Measurements from ENCODE around the gene UVRAG.

UVRAG gene

DNA sequence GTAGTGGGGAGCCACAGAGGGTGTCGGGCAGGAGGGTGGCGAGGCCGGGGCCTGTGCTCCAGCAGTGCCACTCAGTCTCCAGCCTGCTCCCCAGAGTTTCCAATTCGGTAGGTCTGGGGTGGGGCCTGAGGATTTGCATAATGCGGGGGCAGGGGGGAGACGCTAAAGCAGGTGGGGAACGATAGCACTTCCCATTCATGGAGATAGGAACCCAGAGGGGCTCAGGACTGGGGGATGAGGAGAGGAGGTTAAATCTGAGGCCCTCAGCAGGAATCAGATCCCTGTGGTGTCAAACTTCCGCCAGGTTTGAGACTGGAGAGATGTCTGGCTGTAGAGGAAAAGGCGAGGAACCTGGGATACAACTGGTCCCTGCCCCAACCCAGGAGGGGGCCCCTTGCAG, 361.5 kb downstream of the UVRAG start:
- no peak for DNase-seq (ENCODE audit: insufficient read length, low spot score)
- FAIRE-seq: no peak
- TF ChIP-seq POLR2A (IDR thresholded peaks at IDR 0.05; ENCODE audit: low read depth, low read length): no peak

- TF ChIP-seq POLR2A (IDR thresholded peaks at IDR 0.05; ENCODE audit: low read depth, low read length): no peak
- FAIRE-seq: no peak
These were observed 362.3 kb downstream of the UVRAG start for GRCh38 chr11:76177250-76177686.

GRCh38 chr11:76179147-76179546, 364.1 kb downstream of the UVRAG start:
- no peak for TF ChIP-seq POLR2A (IDR thresholded peaks at IDR 0.05; ENCODE audit: low read depth, low read length)
- no peak for FAIRE-seq
- no peak for DNase-seq (ENCODE audit: insufficient read length, low spot score)

More at GRCh38 chr11:76177250-76177686, 362.3 kb downstream of the UVRAG start:
- no peak for DNase-seq (ENCODE audit: insufficient read length, low spot score)

DNA sequence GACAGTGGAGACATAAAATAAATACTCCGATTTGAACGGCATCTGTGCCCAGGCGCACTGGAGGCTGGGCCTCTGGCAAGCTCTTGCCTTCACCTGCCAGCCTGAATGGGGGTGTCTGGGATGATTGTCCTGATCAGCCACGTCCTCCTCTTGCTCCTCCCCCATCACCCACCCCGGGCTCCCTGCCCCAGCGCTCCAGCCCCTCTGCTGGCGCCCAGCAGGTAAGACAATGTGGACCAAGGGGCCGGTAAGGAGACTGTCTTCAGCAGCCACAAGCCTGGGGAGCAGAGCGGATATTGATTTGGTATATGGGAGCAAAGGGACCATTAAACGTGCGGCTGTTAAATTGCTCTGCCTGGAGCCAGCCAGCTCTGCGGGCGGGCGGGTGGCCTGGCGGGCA, 366.4 kb downstream of the UVRAG start:
- DNase-seq (ENCODE audit: insufficient read length, low spot score): no peak
- TF ChIP-seq POLR2A (IDR thresholded peaks at IDR 0.05; ENCODE audit: low read depth, low read length): no peak
- FAIRE-seq: no peak

GRCh38 chr11:76184551-76184993, 369.6 kb downstream of the UVRAG start:
- no peak for FAIRE-seq
- no peak for TF ChIP-seq POLR2A (IDR thresholded peaks at IDR 0.05; ENCODE audit: low read depth, low read length)

GRCh38 chr11:76185511-76185910, 370.5 kb downstream of the UVRAG start:
- no peak for FAIRE-seq
- TF ChIP-seq POLR2A (IDR thresholded peaks at IDR 0.05; ENCODE audit: low read depth, low read length): no peak
- DNase-seq (ENCODE audit: insufficient read length, low spot score): no peak

More at GRCh38 chr11:76184551-76184993, 369.6 kb downstream of the UVRAG start:
- DNase-seq (ENCODE audit: insufficient read length, low spot score): no peak

- no peak for TF ChIP-seq POLR2A (IDR thresholded peaks at IDR 0.05; ENCODE audit: low read depth, low read length)
- DNase-seq (ENCODE audit: insufficient read length, low spot score): no peak
- no peak for FAIRE-seq
These were observed 371.0 kb downstream of the UVRAG start for GRCh38 chr11:76185931-76186401.

- TF ChIP-seq POLR2A (IDR thresholded peaks at IDR 0.05; ENCODE audit: low read depth, low read length): no peak
- no peak for FAIRE-seq
- DNase-seq (ENCODE audit: insufficient read length, low spot score): no peak
These were observed 371.8 kb downstream of the UVRAG start for GRCh38 chr11:76186776-76187279.

GRCh38 chr11:76188873-76189272, 373.9 kb downstream of the UVRAG start:
- no peak for TF ChIP-seq POLR2A (IDR thresholded peaks at IDR 0.05; ENCODE audit: low read depth, low read length)
- no peak for FAIRE-seq
- no peak for DNase-seq (ENCODE audit: insufficient read length, low spot score)

GRCh38 chr11:76189682-76190081, 374.7 kb downstream of the UVRAG start:
- TF ChIP-seq POLR2A (IDR thresholded peaks at IDR 0.05; ENCODE audit: low read depth, low read length): no peak
- no peak for FAIRE-seq

GRCh38 chr11:76190376-76190775, 375.4 kb downstream of the UVRAG start:
- no peak for DNase-seq (ENCODE audit: insufficient read length, low spot score)
- FAIRE-seq: no peak
- no peak for TF ChIP-seq POLR2A (IDR thresholded peaks at IDR 0.05; ENCODE audit: low read depth, low read length)

More at GRCh38 chr11:76189682-76190081, 374.7 kb downstream of the UVRAG start:
- DNase-seq (ENCODE audit: insufficient read length, low spot score): no peak
